Activated T-cell treated with anti-CD3 and anti-CD28 coated beads for 48 hours (primary cell): ENCODE results near the gene MYL3.

ENCODE experiments used
- DNase-seq: peaks from one replicate; pipeline ENCODE4 v3.0.0-alpha.2; 2020; ENCODE audit warnings: low read depth

Gene MYL3

GRCh38 chr3:46865031-46865507 is 1.8 kb upstream of the MYL3 start:
- DNase-seq, result no peak

GRCh38 chr3:46864061-46864881 is 1.0 kb upstream of the MYL3 start:
- no peak for DNase-seq

GRCh38 chr3:46862369-46863025 is 747 bp downstream of the MYL3 start:
- no peak for DNase-seq

- DNase-seq, result no peak
Measured at GRCh38 chr3:46861605-46862368, 1.5 kb downstream of the MYL3 start.

GRCh38 chr3:46860810-46861604 is 2.2 kb downstream of the MYL3 start:
- no peak for DNase-seq

- peak; percentile 23 for DNase-seq
Measured at GRCh38 chr3:46860017-46860809, 3.0 kb downstream of the MYL3 start.

GRCh38 chr3:46859001-46859710 is 4.1 kb downstream of the MYL3 start:
- DNase-seq, result no peak

- no peak for DNase-seq
Measured at GRCh38 chr3:46858456-46858855, 4.8 kb downstream of the MYL3 start.

GRCh38 chr3:46857485-46858341 is 5.5 kb downstream of the MYL3 start:
- no peak for DNase-seq

GRCh38 chr3:46856576-46857471 is 6.4 kb downstream of the MYL3 start:
- DNase-seq, result no peak

- no peak for DNase-seq
Measured at GRCh38 chr3:46854555-46854991, 8.7 kb downstream of the MYL3 start.

- no peak for DNase-seq
Measured at GRCh38 chr3:46853441-46854415, 9.5 kb downstream of the MYL3 start.

- DNase-seq, result no peak
Measured at GRCh38 chr3:46852839-46853355, 10.3 kb downstream of the MYL3 start.

- no peak for DNase-seq
Measured at GRCh38 chr3:46852334-46852720, 10.9 kb downstream of the MYL3 start.

- DNase-seq, result no peak
Measured at GRCh38 chr3:46851364-46852333, 11.6 kb downstream of the MYL3 start.

- no peak for DNase-seq
Measured at GRCh38 chr3:46850468-46850779, 12.8 kb downstream of the MYL3 start.
